GM12875 (cell line): Measurements from ENCODE around the gene SMIM44.

Experiments
- H3K4me3 ChIP-seq: one replicate; pipeline ENCODE4 v1.5.1; 2011; ENCODE audit warnings: low read depth, low read length, control low read depth
- CTCF ChIP-seq: IDR thresholded peaks from 2 replicates; pipeline ENCODE4 v1.5.1; 2011; ENCODE audit warnings: low read depth, mild to moderate bottlenecking, control low read depth, inconsistent platforms, low read length, moderate library complexity, borderline replicate concordance; ENCODE audit not compliant: insufficient read depth

SMIM44 gene

GRCh38 chr19:3521104-3521445 is 37.8 kb upstream of the SMIM44 start:
- no peak for TF ChIP-seq CTCF
- no peak overlapping the region for H3K4me3 ChIP-seq

- TF ChIP-seq CTCF, result no peak
- no peak overlapping the region for H3K4me3 ChIP-seq
Measured at GRCh38 chr19:3520166-3521103, 37.2 kb upstream of the SMIM44 start.

GRCh38 chr19:3519126-3519525 is 35.9 kb upstream of the SMIM44 start:
- no peak for TF ChIP-seq CTCF

GRCh38 chr19:3518659-3519058 is 35.4 kb upstream of the SMIM44 start:
- no peak for TF ChIP-seq CTCF
- H3K4me3 ChIP-seq, result no peak overlapping the region

More at GRCh38 chr19:3519126-3519525, 35.9 kb upstream of the SMIM44 start:
- H3K4me3 ChIP-seq, result no peak overlapping the region

- no peak overlapping the region for H3K4me3 ChIP-seq
- no peak for TF ChIP-seq CTCF
Measured at GRCh38 chr19:3518255-3518654, 35.0 kb upstream of the SMIM44 start.

GRCh38 chr19:3517638-3518037 is 34.4 kb upstream of the SMIM44 start:
- no peak overlapping the region for H3K4me3 ChIP-seq
- no peak for TF ChIP-seq CTCF

- H3K4me3 ChIP-seq, result no peak overlapping the region
- no peak for TF ChIP-seq CTCF
Measured at GRCh38 chr19:3516675-3517207, 33.5 kb upstream of the SMIM44 start.
